CD8-positive, alpha-beta memory T cell (primary cell): ENCODE data around the gene CENPB. TPM values are rescaled to one million over a fixed set of nuclear protein-coding genes. Genes with fewer than 3 reads are reported as not detected.
A peak's percentile ranks its signal among the peaks of the same experiment; 100 is the strongest.

Experiments
- CTCF ChIA-PET: fragments of 350-600 bp; sonication (Branson Sonifier 250); formaldehyde crosslinking; loops from one replicate; lab custom pipeline; 2021; ENCODE audit warnings: antibody characterized with exemption; lab: Charles Lee
- POLR2A ChIA-PET: fragments of 350-600 bp; sonication (Branson Sonifier 250); formaldehyde crosslinking; loops from one replicate; lab custom pipeline; 2021; ENCODE audit warnings: antibody characterized with exemption; lab: Charles Lee
- DNase-seq, 5 donors: peaks; one replicate each; pipeline versions ENCODE4 v3.0.0 to v3.0.0-alpha.2; 2020 to 2022; ENCODE audit warnings: mixed read lengths in 1 of 5
- H3K27ac ChIP-seq: one replicate; pipeline ENCODE4 v1.7.0; 2013; ENCODE audit warnings: low read depth, mild to moderate bottlenecking, low read length, moderate library complexity
- H3K27me3 ChIP-seq: 2 replicates; pipeline ENCODE4 v1.7.0; 2013; ENCODE audit warnings: low read length, mild to moderate bottlenecking; ENCODE audit not compliant: insufficient read depth, poor library complexity, severe bottlenecking
- H3K36me3 ChIP-seq: 2 replicates; pipeline ENCODE4 v1.7.0; 2013; ENCODE audit warnings: mild to moderate bottlenecking, low read length, moderate library complexity; ENCODE audit not compliant: insufficient read depth
- H3K4me1 ChIP-seq: 2 replicates; pipeline ENCODE4 v1.7.0; 2013; ENCODE audit warnings: mild to moderate bottlenecking, low read length, moderate library complexity; ENCODE audit not compliant: insufficient read depth
- H3K4me3 ChIP-seq: 2 replicates; pipeline ENCODE4 v1.7.0; 2013; ENCODE audit warnings: mild to moderate bottlenecking, low read length
- H3K9me3 ChIP-seq: 2 replicates; pipeline ENCODE4 v1.7.0; 2013; ENCODE audit warnings: mild to moderate bottlenecking, low read length
- H3K27ac Mint-ChIP-seq, 8 donors: one replicate each; pipeline ENCODE4 v1.8.0; 2020 to 2021; ENCODE audit warnings: mixed read lengths in 8 of 8, mild to moderate bottlenecking in 6 of 8, inconsistent platforms in 3 of 8, moderate library complexity in 3 of 8
- H3K27me3 Mint-ChIP-seq, 2 donors: one replicate each; pipeline ENCODE4 v1.8.0; 2020 to 2021; ENCODE audit warnings: mixed read lengths in 2 of 2, mild to moderate bottlenecking in 1 of 2, moderate library complexity in 1 of 2
- H3K36me3 Mint-ChIP-seq, 3 donors: one replicate each; pipeline ENCODE4 v1.8.0; 2020 to 2021; ENCODE audit warnings: mixed read lengths in 3 of 3, inconsistent platforms in 1 of 3, mild to moderate bottlenecking in 1 of 3
- H3K4me1 Mint-ChIP-seq, 3 donors: one replicate each; pipeline ENCODE4 v1.8.0; 2020 to 2021; ENCODE audit warnings: mixed read lengths in 3 of 3, inconsistent platforms in 1 of 3, mild to moderate bottlenecking in 1 of 3
- H3K4me3 Mint-ChIP-seq, 7 donors: one replicate each; pipeline ENCODE4 v1.8.0; 2020 to 2021; ENCODE audit warnings: mixed read lengths in 7 of 7, mild to moderate bottlenecking in 6 of 7, moderate library complexity in 4 of 7, inconsistent platforms in 2 of 7
- H3K9me3 Mint-ChIP-seq, 5 donors: one replicate each; pipeline ENCODE4 v1.8.0; 2020 to 2022; ENCODE audit warnings: mixed read lengths in 5 of 5, mild to moderate bottlenecking in 3 of 5, moderate library complexity in 2 of 5, inconsistent platforms in 1 of 5
- polyA plus RNA-seq: library from polyadenylated mRNA; unstranded; fragments of 300-500 nt; fragmentation: Illumina TruSeq; gene quantifications from one replicate; pipeline ENCODE4 v1.2.3, GENCODE V29; 2021
- total RNA-seq, 2 experiments: library from RNA; stranded (reverse); gene quantifications; one replicate each; pipeline ENCODE4 v1.2.3, GENCODE V29; 2021

The CENPB gene
- total and polyA plus RNA-seq, 3 experiments from 2014 or later, result 1.7 to 69.9 (median 66.4) TPM

GRCh38 chr20:3801299-3801698 lies 14.8 kb upstream of the CENPB start:
- peak in 1 of 5 donors; percentile 42 for DNase-seq
- Histone ChIP-seq H3K27me3 (no peaks in the 10 kb centered on the region), H3K4me1 (peaks cover 64% of the 10 kb centered on the region), H3K4me3 (no peak overlapping the region), H3K9me3 (no peaks in the 10 kb centered on the region), H3K36me3 (peaks cover 69% of the 10 kb centered on the region), H3K27ac (peak overlapping the region; percentile 49)
- POLR2A ChIA-PET, result no interaction called here
- H3K27ac Mint-ChIP-seq, result peak overlapping the region in 7 of 8 donors; percentile 47 to 97 (median 70)
- CTCF ChIA-PET, result interaction anchor here (0.6 to 2.9 kb wide), 2 partner anchors 18 to 1128 kb away, joined by 3 to 29 read pairs; partner anchors contain the start of gene AP5S1
- peaks cover 0 to 3% of the 10 kb centered on the region in 2 donors for H3K27me3 Mint-ChIP-seq
- no peak overlapping the region for H3K4me3 Mint-ChIP-seq
- H3K4me1 Mint-ChIP-seq, result peaks cover 65 to 87% (median 68%) of the 10 kb centered on the region in 3 donors
- peaks cover 40 to 95% (median 48%) of the 10 kb centered on the region in 3 donors for H3K36me3 Mint-ChIP-seq
- H3K9me3 Mint-ChIP-seq, result no peaks in the 10 kb centered on the region

DNA sequence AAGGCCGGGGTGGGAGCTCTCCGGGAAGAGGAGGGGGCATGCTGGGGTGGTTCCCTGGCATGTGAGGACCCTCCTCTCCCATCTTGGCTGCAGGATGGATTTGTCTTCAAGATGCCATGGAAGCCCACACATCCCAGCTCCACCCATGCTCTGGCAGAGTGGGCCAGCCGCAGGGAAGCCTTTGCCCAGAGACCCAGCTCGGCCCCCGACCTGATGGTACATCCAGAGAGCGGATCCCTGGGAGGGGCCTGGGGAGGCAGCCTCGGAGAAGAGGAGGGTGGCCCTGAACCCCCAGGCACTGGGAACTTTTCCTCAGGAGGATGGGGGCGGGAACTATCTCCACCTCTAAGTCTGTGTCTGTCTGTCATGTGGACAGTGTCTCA lies 14.3 kb upstream of the CENPB start:
- Mint-ChIP-seq H3K36me3 (peaks cover 40 to 94% (median 46%) of the 10 kb centered on the region in 3 donors), H3K27me3 (peaks cover 0 to 3% of the 10 kb centered on the region in 2 donors), H3K4me3 (no peak overlapping the region), H3K4me1 (peaks cover 62 to 84% (median 68%) of the 10 kb centered on the region in 3 donors), H3K27ac (peak overlapping the region in 6 of 8 donors; percentile 47 to 97 (median 70)), H3K9me3 (no peaks in the 10 kb centered on the region)
- Histone ChIP-seq H3K4me1 (peaks cover 63% of the 10 kb centered on the region), H3K36me3 (peaks cover 64% of the 10 kb centered on the region), H3K4me3 (no peak overlapping the region), H3K27ac (peak overlapping the region; percentile 49), H3K9me3 (no peaks in the 10 kb centered on the region), H3K27me3 (no peaks in the 10 kb centered on the region)
- CTCF ChIA-PET, result interaction anchor here (0.6 to 2.9 kb wide), 2 partner anchors 19 to 1127 kb away, joined by 3 to 29 read pairs; partner anchors contain the start of gene AP5S1
- POLR2A ChIA-PET, result interaction anchor here (1.7 kb wide), 1 partner anchor 14 kb away, joined by 4 read pairs; the partner anchor contains the start of gene CENPB
- DNase-seq, result no peak

DNA sequence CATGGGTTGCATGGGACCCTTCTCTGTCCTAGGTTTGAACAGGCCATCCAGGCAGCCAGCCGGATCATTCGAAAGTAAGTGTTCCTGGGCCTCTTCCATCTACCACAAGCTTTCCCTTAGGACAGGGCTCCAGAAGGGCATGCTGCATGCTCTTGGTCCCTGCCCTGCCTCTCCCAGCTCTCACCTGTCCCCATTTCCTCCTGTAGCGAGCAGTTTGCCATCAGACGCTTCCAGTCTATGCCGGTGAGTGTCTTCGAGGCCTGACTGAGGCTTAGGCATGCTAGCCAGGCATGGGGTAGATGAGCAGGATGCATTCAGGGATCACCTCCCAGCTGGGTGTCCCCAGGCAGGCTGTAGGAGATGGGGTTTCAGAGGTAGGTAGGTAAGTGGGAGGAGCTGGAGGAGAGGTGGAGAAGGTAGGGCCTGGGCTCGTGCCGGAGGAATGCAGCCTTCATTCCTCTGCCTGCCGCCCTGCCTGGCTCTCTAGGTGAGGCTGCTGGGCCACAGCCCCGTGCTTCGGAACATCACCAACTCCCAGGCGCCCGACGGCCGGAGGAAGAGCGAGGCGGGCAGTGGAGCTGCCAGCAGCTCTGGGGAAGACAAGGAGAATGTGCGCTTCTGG lies 13.8 kb upstream of the CENPB start:
- Mint-ChIP-seq H3K36me3 (peaks cover 35 to 92% (median 42%) of the 10 kb centered on the region in 3 donors), H3K4me1 (peaks cover 61 to 84% (median 68%) of the 10 kb centered on the region in 3 donors), H3K27me3 (peaks cover 0 to 3% of the 10 kb centered on the region in 2 donors), H3K4me3 (peak overlapping the region in 6 of 7 donors; percentile 39 to 100 (median 98)), H3K9me3 (no peaks in the 10 kb centered on the region), H3K27ac (peak overlapping the region; percentile 73 to 97 (median 90))
- peaks cover 60% of the 10 kb centered on the region for H3K4me1 ChIP-seq
- H3K9me3 ChIP-seq, result no peaks in the 10 kb centered on the region
- peak overlapping the region; percentile 88 for H3K4me3 ChIP-seq
- DNase-seq, result no peak
- ChIA-PET CTCF (interaction anchor here (0.9 to 2.9 kb wide), 2 partner anchors 13 to 19 kb away, joined by 4 to 29 read pairs; partner anchors contain the start of gene AP5S1), POLR2A (interaction anchor here (1.7 to 2.0 kb wide), 2 partner anchors 14 to 20 kb away, joined by 4 to 10 read pairs; partner anchors contain the start of genes AP5S1 and CENPB)
- peak overlapping the region; percentile 49 for H3K27ac ChIP-seq
- peaks cover 59% of the 10 kb centered on the region for H3K36me3 ChIP-seq
- H3K27me3 ChIP-seq, result no peaks in the 10 kb centered on the region

DNA sequence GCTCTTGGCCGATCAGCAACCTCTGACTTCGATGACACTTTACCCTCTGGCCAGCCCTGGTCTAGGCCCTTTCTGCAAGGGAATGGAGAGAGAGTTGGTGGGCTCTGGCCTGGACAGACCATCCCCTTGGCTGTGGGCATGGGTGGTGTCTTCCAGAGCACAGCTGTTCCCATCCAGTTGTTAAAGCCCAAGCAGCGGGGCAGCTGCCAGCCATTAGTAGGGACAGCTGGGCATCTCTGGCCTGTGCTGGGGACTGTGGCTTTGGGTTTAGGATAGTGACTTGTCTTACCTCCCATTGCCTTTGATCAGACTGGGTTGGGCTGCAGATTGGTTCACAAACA lies 12.3 kb upstream of the CENPB start:
- H3K4me3 Mint-ChIP-seq, result peak overlapping the region; percentile 94 to 100 (median 98)
- no peaks in the 10 kb centered on the region for H3K9me3 Mint-ChIP-seq
- peak overlapping the region; percentile 84 to 99 (median 93) for H3K27ac Mint-ChIP-seq
- Histone ChIP-seq H3K27ac (peak overlapping the region; percentile 25), H3K4me3 (peak overlapping the region; percentile 88), H3K4me1 (peaks cover 60% of the 10 kb centered on the region), H3K9me3 (no peaks in the 10 kb centered on the region), H3K36me3 (peaks cover 49% of the 10 kb centered on the region), H3K27me3 (no peaks in the 10 kb centered on the region)
- POLR2A ChIA-PET, result interaction anchor here (1.0 to 2.0 kb wide), 3 partner anchors 12 to 21 kb away, joined by 3 to 10 read pairs (median 4); partner anchors contain the start of genes AP5S1 and CENPB
- no peak for DNase-seq
- CTCF ChIA-PET, result interaction anchor here (0.9 to 2.9 kb wide), 3 partner anchors 21 to 56 kb away, joined by 3 to 29 read pairs (median 3); partner anchors contain the start of gene AP5S1
- peaks cover 26 to 79% (median 31%) of the 10 kb centered on the region in 3 donors for H3K36me3 Mint-ChIP-seq
- H3K4me1 Mint-ChIP-seq, result peaks cover 54 to 77% (median 66%) of the 10 kb centered on the region in 3 donors
- peaks cover 0 to 3% of the 10 kb centered on the region in 2 donors for H3K27me3 Mint-ChIP-seq

DNA sequence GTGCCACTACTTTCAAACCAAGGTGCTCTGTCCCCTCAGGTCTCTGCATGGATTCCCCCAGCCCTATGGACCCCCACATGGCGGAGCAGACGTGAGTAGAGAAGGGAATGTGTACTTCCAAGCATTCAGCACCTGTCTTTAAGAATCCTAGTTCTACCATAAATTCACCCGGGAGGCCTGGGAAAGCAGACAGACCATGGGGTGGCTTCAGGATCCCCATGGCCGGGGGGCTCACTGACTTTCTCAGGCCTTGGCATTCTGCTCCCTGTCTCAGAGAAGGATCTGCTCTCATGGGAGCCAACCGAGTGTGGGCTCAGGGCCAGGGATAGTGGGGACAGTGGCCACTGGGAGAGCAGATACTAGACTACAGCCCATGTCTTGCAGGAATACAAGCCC lies 11.8 kb upstream of the CENPB start:
- peaks cover 50 to 72% (median 61%) of the 10 kb centered on the region in 3 donors for H3K4me1 Mint-ChIP-seq
- peaks cover 60% of the 10 kb centered on the region for H3K4me1 ChIP-seq

DNA sequence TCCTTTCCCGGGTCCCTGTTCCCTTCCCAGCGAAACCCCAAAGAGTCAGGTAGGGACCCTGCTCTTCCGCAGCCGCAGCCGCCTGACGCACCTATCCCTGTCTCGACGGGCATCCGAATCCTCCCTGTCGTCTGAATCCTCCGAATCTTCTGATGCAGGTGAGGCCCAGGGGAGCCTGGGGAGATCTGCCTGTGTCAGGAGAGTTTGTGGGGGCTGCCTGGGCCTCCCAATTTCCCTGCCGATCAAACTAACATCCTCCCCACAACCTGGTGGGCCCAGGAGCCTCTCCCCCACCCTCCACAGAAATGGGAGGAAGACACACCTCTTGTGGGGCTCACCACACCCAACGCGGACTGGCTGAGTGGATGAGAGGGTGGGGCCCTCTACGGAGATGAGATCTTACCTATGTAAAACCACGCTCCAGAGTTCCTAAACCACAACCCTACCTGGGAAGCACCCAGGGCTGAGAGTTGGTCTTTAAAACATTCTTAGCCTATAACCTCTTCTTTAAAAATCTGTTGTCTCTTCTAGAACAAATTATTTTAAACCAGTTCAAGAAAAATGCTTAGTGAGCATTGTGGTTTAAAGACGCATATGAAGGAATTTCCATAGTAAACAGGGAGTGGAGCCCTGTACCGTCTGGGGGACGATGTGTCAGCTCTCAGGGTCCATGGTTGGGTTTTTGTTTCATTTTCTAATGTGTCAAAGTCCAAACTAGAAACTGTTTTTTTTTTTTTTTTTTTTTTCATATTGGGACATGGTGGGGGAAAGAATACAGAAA lies 11.2 kb upstream of the CENPB start:
- CTCF ChIA-PET, result interaction anchor here (3.5 kb wide), 1 partner anchor 22 kb away, joined by 44 read pairs; the partner anchor contains the start of gene AP5S1
- Histone ChIP-seq H3K9me3 (no peaks in the 10 kb centered on the region), H3K27ac (peak overlapping the region; percentile 60), H3K36me3 (peaks cover 38% of the 10 kb centered on the region), H3K27me3 (no peaks in the 10 kb centered on the region), H3K4me1 (peaks cover 58% of the 10 kb centered on the region), H3K4me3 (peak overlapping the region; percentile 88)
- H3K36me3 Mint-ChIP-seq, result peaks cover 17 to 68% (median 24%) of the 10 kb centered on the region in 3 donors
- no peaks in the 10 kb centered on the region for H3K9me3 Mint-ChIP-seq
- peaks cover 46 to 66% (median 58%) of the 10 kb centered on the region in 3 donors for H3K4me1 Mint-ChIP-seq
- H3K27ac Mint-ChIP-seq, result peak overlapping the region; percentile 87 to 99 (median 93)
- H3K27me3 Mint-ChIP-seq, result peaks cover 0 to 3% of the 10 kb centered on the region in 2 donors
- peak in 3 of 5 donors; percentile 45 to 66 (median 62) for DNase-seq
- POLR2A ChIA-PET, result interaction anchor here (0.6 to 1.0 kb wide), 2 partner anchors 10 to 11 kb away, joined by 3 to 4 read pairs; partner anchors contain the start of gene CENPB
- H3K4me3 Mint-ChIP-seq, result peak overlapping the region; percentile 94 to 100 (median 98)

More for the DNA sequence above, 11.8 kb upstream of the CENPB start:
- H3K27me3 Mint-ChIP-seq, result peaks cover 0 to 3% of the 10 kb centered on the region in 2 donors
- ChIA-PET CTCF (interaction anchor here (1.1 kb wide), 1 partner anchor 57 kb away, joined by 3 read pairs; no protein-coding TSS in a partner anchor), POLR2A (interaction anchor here (1.0 to 2.0 kb wide), 2 partner anchors 12 to 22 kb away, joined by 3 to 10 read pairs; partner anchors contain the start of genes AP5S1 and CENPB)
- no peaks in the 10 kb centered on the region for H3K9me3 Mint-ChIP-seq
- DNase-seq, result no peak
- Histone ChIP-seq H3K36me3 (peaks cover 43% of the 10 kb centered on the region), H3K9me3 (no peaks in the 10 kb centered on the region), H3K27me3 (no peaks in the 10 kb centered on the region), H3K4me3 (peak overlapping the region; percentile 88), H3K27ac (peak overlapping the region; percentile 60)
- H3K36me3 Mint-ChIP-seq, result peaks cover 21 to 74% (median 27%) of the 10 kb centered on the region in 3 donors
- H3K4me3 Mint-ChIP-seq, result peak overlapping the region; percentile 94 to 100 (median 98)
- H3K27ac Mint-ChIP-seq, result peak overlapping the region; percentile 50 to 99 (median 93)

DNA sequence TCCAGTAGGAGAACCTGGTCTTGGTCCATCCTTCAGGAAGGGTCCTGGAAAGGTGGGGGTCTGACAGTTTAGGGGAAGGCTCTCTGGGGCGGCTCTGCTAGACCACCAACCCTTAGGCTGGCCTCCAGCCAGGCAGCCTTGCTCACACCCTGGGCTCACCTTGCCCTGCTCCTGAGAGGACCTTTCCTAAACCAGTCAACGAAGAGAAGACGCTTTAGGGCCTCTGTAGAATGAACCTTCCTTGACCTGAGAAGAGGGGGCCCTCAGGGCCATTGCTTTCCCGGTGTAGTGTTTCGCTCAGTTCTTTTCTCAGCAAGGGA lies 10.6 kb upstream of the CENPB start:
- POLR2A ChIA-PET, result interaction anchor here (1.1 to 2.0 kb wide), 2 partner anchors 22 to 23 kb away, joined by 3 to 10 read pairs; partner anchors contain the start of gene AP5S1
- Mint-ChIP-seq H3K27me3 (peaks cover 0 to 3% of the 10 kb centered on the region in 2 donors), H3K36me3 (peaks cover 12 to 62% (median 19%) of the 10 kb centered on the region in 3 donors), H3K4me3 (peak overlapping the region; percentile 94 to 100 (median 98)), H3K27ac (peak overlapping the region; percentile 87 to 99 (median 93)), H3K4me1 (peaks cover 41 to 60% (median 52%) of the 10 kb centered on the region in 3 donors), H3K9me3 (no peaks in the 10 kb centered on the region)
- Histone ChIP-seq H3K4me1 (peaks cover 52% of the 10 kb centered on the region), H3K36me3 (peaks cover 32% of the 10 kb centered on the region), H3K4me3 (peak overlapping the region; percentile 88), H3K27me3 (no peaks in the 10 kb centered on the region), H3K27ac (peak overlapping the region; percentile 60), H3K9me3 (no peaks in the 10 kb centered on the region)
- CTCF ChIA-PET, result interaction anchor here (3.5 kb wide), 1 partner anchor 23 kb away, joined by 44 read pairs; the partner anchor contains the start of gene AP5S1
- peak in 1 of 5 donors; percentile 26 for DNase-seq
